ACC112 (cell line): ENCODE measurements around the gene FUT3.

ENCODE experiments used
- H2AFZ ChIP-seq: fragments of 200-600 bp; sonication (generic); one replicate; pipeline ENCODE4 v1.6.0; 2017; ENCODE audit warnings: antibody characterized with exemption, low read length; ENCODE audit not compliant: unreplicated experiment
- H3K27ac ChIP-seq: fragments of 200-600 bp; sonication (generic); 2 replicates; pipeline ENCODE4 v1.5.1; 2014; ENCODE audit warnings: low read depth, mild to moderate bottlenecking, antibody characterized with exemption, low read length, moderate library complexity
- H3K27me3 ChIP-seq: fragments of 200-600 bp; sonication (generic); 2 replicates; pipeline ENCODE4 v1.6.1; 2014; ENCODE audit warnings: mild to moderate bottlenecking, antibody characterized with exemption, low read length, moderate library complexity, mixed read lengths; ENCODE audit not compliant: insufficient read depth
- H3K36me3 ChIP-seq: fragments of 200-600 bp; sonication (generic); 2 replicates; pipeline ENCODE4 v1.6.1; 2016; ENCODE audit warnings: mild to moderate bottlenecking, antibody characterized with exemption, low read length, moderate library complexity, mixed read lengths; ENCODE audit not compliant: insufficient read depth
- H3K4me1 ChIP-seq: fragments of 200-600 bp; sonication (generic); one replicate; pipeline ENCODE4 v1.6.1; 2016; ENCODE audit warnings: low read length, mixed read lengths; ENCODE audit not compliant: insufficient read depth, unreplicated experiment, control insufficient read depth
- H3K4me3 ChIP-seq: fragments of 200-600 bp; sonication (generic); 2 replicates; pipeline ENCODE4 v1.5.1; 2014; ENCODE audit warnings: mild to moderate bottlenecking, low read depth, low read length
- H3K79me2 ChIP-seq: fragments of 200-600 bp; sonication (generic); one replicate; pipeline ENCODE4 v1.6.0; 2016; ENCODE audit warnings: low read length; ENCODE audit not compliant: control insufficient read depth, unreplicated experiment, insufficient read depth

FUT3 gene

GRCh38 chr19:5829567-5830310 is 21.5 kb downstream of the FUT3 start:
- Histone ChIP-seq H3K4me3 (peak overlapping the region; percentile 85; the same call in 1 of the 2 replicates), H3K27me3 (no peaks in the 10 kb centered on the region; the same call in 1 of the 2 replicates), H3K27ac (no peak overlapping the region), H3K4me1 (peaks cover 2% of the 10 kb centered on the region), H3K79me2 (no peaks in the 10 kb centered on the region), H3K36me3 (no peaks in the 10 kb centered on the region), H2AFZ (peak overlapping the region; percentile 25)

GRCh38 chr19:5828661-5829566 is 22.3 kb downstream of the FUT3 start:
- H3K36me3 ChIP-seq, result no peaks in the 10 kb centered on the region
- H3K79me2 ChIP-seq, result no peaks in the 10 kb centered on the region
- peak overlapping the region; percentile 25 for H2AFZ ChIP-seq
- peaks cover 2% of the 10 kb centered on the region for H3K4me1 ChIP-seq
- H3K27me3 ChIP-seq, result no peaks in the 10 kb centered on the region; the same call in 1 of the 2 replicates
- H3K4me3 ChIP-seq, result peak overlapping the region; percentile 85
- H3K27ac ChIP-seq, result peak overlapping the region; percentile 26

- Histone ChIP-seq H3K36me3 (no peaks in the 10 kb centered on the region), H3K4me1 (peaks cover 2% of the 10 kb centered on the region), H3K4me3 (peak overlapping the region; percentile 85), H3K27ac (peak overlapping the region; percentile 26), H2AFZ (no peak overlapping the region), H3K27me3 (no peaks in the 10 kb centered on the region; the same call in 1 of the 2 replicates), H3K79me2 (no peaks in the 10 kb centered on the region)
Measured at GRCh38 chr19:5827891-5828660, 23.2 kb downstream of the FUT3 start.

- Histone ChIP-seq H3K4me1 (peaks cover 2% of the 10 kb centered on the region), H3K27me3 (no peaks in the 10 kb centered on the region; the same call in 1 of the 2 replicates), H3K4me3 (peak overlapping the region; percentile 62), H3K79me2 (no peaks in the 10 kb centered on the region), H3K36me3 (no peaks in the 10 kb centered on the region), H2AFZ (no peak overlapping the region), H3K27ac (no peak overlapping the region; the same call in 1 of the 2 replicates)
Measured at GRCh38 chr19:5827342-5827890, 23.8 kb downstream of the FUT3 start.

DNA sequence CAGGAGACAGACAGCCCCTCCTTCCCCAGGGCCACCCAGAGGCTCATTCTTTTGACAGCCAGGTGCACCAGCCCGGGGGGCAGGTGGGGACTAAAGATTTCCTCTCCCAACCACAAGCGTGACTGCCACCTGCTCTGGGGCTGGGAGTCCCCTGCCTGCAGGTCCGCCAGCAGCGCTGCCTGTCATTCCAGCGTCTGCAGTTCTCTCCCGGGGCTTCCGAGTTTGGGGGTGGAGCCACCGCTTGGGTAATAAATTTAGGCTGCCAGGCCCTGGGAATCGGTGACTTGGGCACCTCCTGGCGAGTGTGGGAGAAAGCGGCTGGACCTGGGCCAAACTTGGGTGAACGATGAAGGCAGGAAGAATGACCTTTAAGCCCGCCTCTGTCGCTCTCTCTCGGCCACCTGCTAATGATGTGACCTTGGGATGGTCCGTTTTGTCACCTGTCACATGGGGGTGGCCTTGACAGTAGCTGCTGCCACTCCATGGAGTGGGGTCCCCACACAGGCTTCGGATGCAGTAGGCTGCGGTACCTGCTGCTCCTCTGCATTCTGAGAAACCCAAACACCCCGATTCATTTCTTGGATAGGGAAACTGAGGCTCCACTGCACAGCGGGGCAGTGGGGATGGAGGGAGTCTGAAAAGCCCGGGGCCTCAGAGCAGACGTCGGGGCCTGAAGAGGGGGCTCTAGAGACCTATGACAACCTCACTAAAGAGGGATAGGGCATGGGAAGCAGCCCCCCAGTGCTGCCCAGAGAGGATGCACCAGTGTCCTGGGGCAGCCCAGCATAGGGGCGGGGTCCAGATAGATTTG is 24.5 kb downstream of the FUT3 start:
- H3K27me3 ChIP-seq, result no peaks in the 10 kb centered on the region; the same call in 1 of the 2 replicates
- peak overlapping the region; percentile 62; the same call in 1 of the 2 replicates for H3K4me3 ChIP-seq
- no peak overlapping the region for H3K27ac ChIP-seq
- no peaks in the 10 kb centered on the region for H3K79me2 ChIP-seq
- no peaks in the 10 kb centered on the region for H3K36me3 ChIP-seq
- peaks cover 2% of the 10 kb centered on the region for H3K4me1 ChIP-seq
- H2AFZ ChIP-seq, result no peak overlapping the region

DNA sequence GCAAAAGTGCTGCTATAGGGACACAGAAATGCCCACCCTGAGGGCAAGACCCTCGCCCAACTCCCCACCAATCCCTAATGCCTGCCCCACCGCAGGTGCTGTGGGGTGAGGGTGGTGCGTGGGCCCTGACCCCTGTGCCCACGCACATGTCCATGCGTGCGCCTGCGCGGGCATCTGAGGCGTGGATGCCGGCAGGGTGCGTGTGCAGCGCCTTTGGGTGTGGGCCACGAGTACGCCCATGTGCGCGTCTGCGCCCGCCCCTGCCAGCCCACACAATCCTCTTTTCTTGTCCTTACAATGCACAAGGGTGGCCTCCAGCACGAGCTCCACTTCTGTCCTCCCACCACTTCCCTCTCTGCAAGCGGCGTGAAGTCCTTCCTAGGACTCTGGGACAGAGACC is 26.1 kb downstream of the FUT3 start:
- H2AFZ ChIP-seq, result no peak overlapping the region
- H3K27ac ChIP-seq, result no peak overlapping the region
- H3K4me3 ChIP-seq, result no peak overlapping the region

DNA sequence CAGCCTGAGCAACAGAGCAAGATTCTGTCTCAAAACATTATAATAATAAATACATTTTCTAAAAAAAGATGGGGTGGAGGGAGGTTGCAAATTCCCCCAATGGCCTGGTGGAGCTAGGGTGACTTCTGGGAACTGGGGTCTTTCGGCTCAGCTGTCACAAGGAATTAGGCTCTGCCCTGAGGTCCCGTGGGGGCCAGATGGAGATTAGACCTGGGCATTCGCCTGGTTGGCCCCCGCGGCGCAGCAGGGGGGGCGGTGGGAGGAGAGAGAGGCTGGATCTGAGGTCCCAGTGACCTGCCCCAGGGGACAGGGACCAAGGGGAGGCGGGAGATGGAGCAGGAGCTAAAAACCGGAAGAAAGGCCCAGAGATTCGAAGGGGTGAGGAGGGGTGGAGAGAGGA is 26.5 kb downstream of the FUT3 start:
- Histone ChIP-seq H3K4me1 (peaks cover 2% of the 10 kb centered on the region), H3K27ac (no peak overlapping the region), H3K27me3 (no peaks in the 10 kb centered on the region; the same call in 1 of the 2 replicates), H3K4me3 (no peak overlapping the region), H2AFZ (no peak overlapping the region), H3K36me3 (no peaks in the 10 kb centered on the region), H3K79me2 (no peaks in the 10 kb centered on the region)

More for the DNA sequence above, 26.1 kb downstream of the FUT3 start:
- no peaks in the 10 kb centered on the region; the same call in 1 of the 2 replicates for H3K27me3 ChIP-seq
- H3K4me1 ChIP-seq, result peaks cover 2% of the 10 kb centered on the region
- no peaks in the 10 kb centered on the region for H3K79me2 ChIP-seq
- no peaks in the 10 kb centered on the region for H3K36me3 ChIP-seq

- Histone ChIP-seq H3K27ac (no peak overlapping the region), H3K27me3 (no peaks in the 10 kb centered on the region), H3K79me2 (no peaks in the 10 kb centered on the region), H2AFZ (no peak overlapping the region), H3K36me3 (no peaks in the 10 kb centered on the region), H3K4me3 (no peak overlapping the region), H3K4me1 (no peaks in the 10 kb centered on the region)
Measured at GRCh38 chr19:5823579-5824281, 27.5 kb downstream of the FUT3 start.

DNA sequence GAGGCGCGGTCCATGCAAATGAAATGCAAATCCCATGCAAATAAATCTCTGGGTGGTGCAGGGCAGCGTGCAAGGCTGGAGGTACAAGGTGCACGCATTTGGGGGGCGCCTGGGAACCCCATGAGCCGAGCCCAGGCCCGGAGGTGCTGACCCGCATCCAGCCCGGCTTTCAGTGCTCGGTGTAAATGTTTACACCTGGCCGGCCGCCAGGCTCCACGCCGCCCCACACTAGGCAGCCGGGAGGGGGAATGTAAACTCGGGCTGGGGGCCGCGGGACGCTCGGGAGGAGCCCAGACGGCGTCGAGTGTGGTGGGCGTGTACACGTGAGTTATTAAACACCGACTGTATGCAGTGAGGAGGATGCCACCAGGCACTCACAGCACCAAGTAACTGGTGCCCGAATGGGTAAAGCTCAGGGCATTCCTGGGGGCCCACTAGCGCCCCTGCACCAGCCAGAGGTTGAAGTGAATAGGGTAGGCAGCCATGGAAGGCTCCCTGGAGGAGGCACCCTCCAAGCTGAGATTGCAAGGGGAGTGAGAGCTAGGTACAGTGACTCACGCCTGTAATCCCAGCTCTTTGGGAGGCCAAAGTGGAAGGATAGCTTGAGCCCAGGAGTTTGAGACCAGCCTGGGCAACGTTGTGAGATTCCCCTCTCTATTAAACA is 28.9 kb downstream of the FUT3 start:
- no peak overlapping the region for H3K4me3 ChIP-seq
- H3K27me3 ChIP-seq, result no peaks in the 10 kb centered on the region
- H2AFZ ChIP-seq, result no peak overlapping the region
- H3K36me3 ChIP-seq, result no peaks in the 10 kb centered on the region
- H3K79me2 ChIP-seq, result no peaks in the 10 kb centered on the region
- H3K27ac ChIP-seq, result no peak overlapping the region
- no peaks in the 10 kb centered on the region for H3K4me1 ChIP-seq
